Activated T-helper 1 cell treated with anti-CD3 and anti-CD28 coated beads, Interleukin-12 subunit alpha, Interleukin-12 subunit beta, Interleukin-2, Interleukin-4 antibody, amounts not matched to agents 30 ng/mL and 10 ng/mL and 1 ng/mL, durations not matched to agents 14 hours and 24 hours and 36 hours (primary cell): Measurements from ENCODE around the gene LGR4. TPM values are rescaled to one million over a fixed set of nuclear protein-coding genes. Genes with fewer than 3 reads are reported as not detected.

Source experiments
- DNase-seq: peaks from one replicate; pipeline ENCODE4 v3.0.0; 2021; ENCODE audit warnings: low spot score
- H3K27ac Mint-ChIP-seq: one replicate; pipeline ENCODE4 v1.8.0; 2021; ENCODE audit warnings: mild to moderate bottlenecking, mixed read lengths
- H3K27me3 Mint-ChIP-seq: one replicate; pipeline ENCODE4 v1.8.0; 2022; ENCODE audit warnings: mild to moderate bottlenecking, moderate library complexity, mixed read lengths; ENCODE audit not compliant: insufficient read depth
- H3K36me3 Mint-ChIP-seq: one replicate; pipeline ENCODE4 v1.8.0; 2021; ENCODE audit warnings: low read depth, mixed read lengths
- H3K4me1 Mint-ChIP-seq: one replicate; pipeline ENCODE4 v1.8.0; 2021; ENCODE audit warnings: low read depth, mixed read lengths
- H3K4me3 Mint-ChIP-seq: one replicate; pipeline ENCODE4 v1.8.0; 2021; ENCODE audit warnings: mild to moderate bottlenecking, moderate library complexity, mixed read lengths
- H3K9me3 Mint-ChIP-seq: one replicate; pipeline ENCODE4 v1.8.0; 2021; ENCODE audit warnings: mixed read lengths
- intact Hi-C: fragments of 100-400 bp; cut with micrococcal nuclease; formaldehyde crosslinking; loops from one replicate; pipeline ENCODE4 v1.15.1; 2024
- total RNA-seq: library from RNA; stranded (reverse); gene quantifications from 2 replicates; pipeline ENCODE4 v1.2.3, GENCODE V29; 2022

Gene LGR4
- total RNA-seq, 1 donor from 2014 or later: not detected

GRCh38 chr11:27477243-27477642 lies 4.7 kb upstream of the LGR4 start:
- H3K27me3 Mint-ChIP-seq: peaks cover 21% of the 10 kb centered on the region
- no peak overlapping the region for H3K4me3 Mint-ChIP-seq
- intact Hi-C loops: no loop called here
- peaks cover 6% of the 10 kb centered on the region for H3K4me1 Mint-ChIP-seq
- H3K9me3 Mint-ChIP-seq: no peaks in the 10 kb centered on the region
- H3K36me3 Mint-ChIP-seq: no peaks in the 10 kb centered on the region
- no peak overlapping the region for H3K27ac Mint-ChIP-seq
- DNase-seq: no peak

GRCh38 chr11:27475622-27476021 lies 3.0 kb upstream of the LGR4 start:
- Mint-ChIP-seq H3K9me3 (no peaks in the 10 kb centered on the region), H3K4me3 (no peak overlapping the region), H3K27me3 (peaks cover 29% of the 10 kb centered on the region), H3K27ac (no peak overlapping the region), H3K4me1 (peaks cover 6% of the 10 kb centered on the region), H3K36me3 (no peaks in the 10 kb centered on the region)
- DNase-seq: no peak
- intact Hi-C loops: no loop called here

- Mint-ChIP-seq H3K4me1 (peaks cover 6% of the 10 kb centered on the region), H3K36me3 (no peaks in the 10 kb centered on the region), H3K9me3 (no peaks in the 10 kb centered on the region), H3K4me3 (peak overlapping the region; percentile 84), H3K27ac (no peak overlapping the region), H3K27me3 (peaks cover 42% of the 10 kb centered on the region)
- DNase-seq: no peak
- intact Hi-C loops: loop anchor here (2.0 kb wide), 1 partner anchor 34 kb away; the partner anchor contains the start of gene LIN7C
Measured at GRCh38 chr11:27473017-27473406, 422 bp upstream of the LGR4 start.

- intact Hi-C loops: loop anchor here (2.0 kb wide), 1 partner anchor 35 kb away; the partner anchor contains the start of gene LIN7C
- Mint-ChIP-seq H3K36me3 (no peaks in the 10 kb centered on the region), H3K4me1 (peaks cover 6% of the 10 kb centered on the region), H3K27ac (no peak overlapping the region), H3K9me3 (no peaks in the 10 kb centered on the region), H3K4me3 (peak overlapping the region; percentile 75), H3K27me3 (peaks cover 50% of the 10 kb centered on the region)
- no peak for DNase-seq
Measured at GRCh38 chr11:27471589-27472397, 797 bp downstream of the LGR4 start.

GRCh38 chr11:27470826-27471588 lies 1.6 kb downstream of the LGR4 start:
- H3K4me3 Mint-ChIP-seq: peak overlapping the region; percentile 75
- intact Hi-C loops: no loop called here
- peaks cover 50% of the 10 kb centered on the region for H3K27me3 Mint-ChIP-seq
- H3K36me3 Mint-ChIP-seq: no peaks in the 10 kb centered on the region
- DNase-seq: no peak
- peaks cover 6% of the 10 kb centered on the region for H3K4me1 Mint-ChIP-seq
- no peak overlapping the region for H3K27ac Mint-ChIP-seq
- no peaks in the 10 kb centered on the region for H3K9me3 Mint-ChIP-seq

- no peak for DNase-seq
- Mint-ChIP-seq H3K9me3 (no peaks in the 10 kb centered on the region), H3K27me3 (peaks cover 48% of the 10 kb centered on the region), H3K27ac (no peak overlapping the region), H3K36me3 (no peaks in the 10 kb centered on the region), H3K4me1 (peaks cover 6% of the 10 kb centered on the region), H3K4me3 (no peak overlapping the region)
- intact Hi-C loops: no loop called here
Measured at GRCh38 chr11:27470166-27470565, 2.4 kb downstream of the LGR4 start.

GRCh38 chr11:27468995-27469695 lies 3.4 kb downstream of the LGR4 start:
- no peaks in the 10 kb centered on the region for H3K36me3 Mint-ChIP-seq
- intact Hi-C loops: no loop called here
- peaks cover 42% of the 10 kb centered on the region for H3K27me3 Mint-ChIP-seq
- H3K4me3 Mint-ChIP-seq: no peak overlapping the region
- DNase-seq: no peak
- H3K9me3 Mint-ChIP-seq: no peaks in the 10 kb centered on the region
- peaks cover 6% of the 10 kb centered on the region for H3K4me1 Mint-ChIP-seq
- H3K27ac Mint-ChIP-seq: no peak overlapping the region

- no peak overlapping the region for H3K4me3 Mint-ChIP-seq
- H3K27ac Mint-ChIP-seq: no peak overlapping the region
- no peak for DNase-seq
- H3K27me3 Mint-ChIP-seq: peaks cover 39% of the 10 kb centered on the region
- peaks cover 6% of the 10 kb centered on the region for H3K4me1 Mint-ChIP-seq
- no peaks in the 10 kb centered on the region for H3K36me3 Mint-ChIP-seq
- intact Hi-C loops: no loop called here
- H3K9me3 Mint-ChIP-seq: no peaks in the 10 kb centered on the region
Measured at GRCh38 chr11:27468209-27468994, 4.2 kb downstream of the LGR4 start.

- H3K27ac Mint-ChIP-seq: no peak overlapping the region
- peaks cover 30% of the 10 kb centered on the region for H3K27me3 Mint-ChIP-seq
- no peak overlapping the region for H3K4me3 Mint-ChIP-seq
- DNase-seq: no peak
- no peaks in the 10 kb centered on the region for H3K9me3 Mint-ChIP-seq
- intact Hi-C loops: no loop called here
- no peaks in the 10 kb centered on the region for H3K4me1 Mint-ChIP-seq
- no peaks in the 10 kb centered on the region for H3K36me3 Mint-ChIP-seq
Measured at GRCh38 chr11:27467181-27467913, 5.2 kb downstream of the LGR4 start.

GRCh38 chr11:27466363-27466762 lies 6.2 kb downstream of the LGR4 start:
- Mint-ChIP-seq H3K4me3 (no peak overlapping the region), H3K4me1 (no peaks in the 10 kb centered on the region), H3K27me3 (peaks cover 27% of the 10 kb centered on the region), H3K9me3 (no peaks in the 10 kb centered on the region), H3K36me3 (no peaks in the 10 kb centered on the region), H3K27ac (no peak overlapping the region)
- no peak for DNase-seq
- intact Hi-C loops: no loop called here

GRCh38 chr11:27465629-27466028 lies 7.0 kb downstream of the LGR4 start:
- H3K27me3 Mint-ChIP-seq: peaks cover 21% of the 10 kb centered on the region
- H3K4me1 Mint-ChIP-seq: no peaks in the 10 kb centered on the region
- no peaks in the 10 kb centered on the region for H3K36me3 Mint-ChIP-seq
- intact Hi-C loops: no loop called here
- no peak overlapping the region for H3K27ac Mint-ChIP-seq
- no peak for DNase-seq
- no peaks in the 10 kb centered on the region for H3K9me3 Mint-ChIP-seq
- H3K4me3 Mint-ChIP-seq: no peak overlapping the region

- Mint-ChIP-seq H3K27me3 (peaks cover 14% of the 10 kb centered on the region), H3K9me3 (no peaks in the 10 kb centered on the region), H3K27ac (no peak overlapping the region), H3K36me3 (no peaks in the 10 kb centered on the region), H3K4me1 (no peaks in the 10 kb centered on the region), H3K4me3 (no peak overlapping the region)
- DNase-seq: no peak
- intact Hi-C loops: no loop called here
Measured at GRCh38 chr11:27464909-27465308, 7.7 kb downstream of the LGR4 start.
